Hippocampal formation (tissue), 2 donors: ENCODE measurements around the gene KCNH1.

Experiments
- DNase-seq, 2 donors: peaks; one replicate each; lab custom pipeline; 2025; lab: John Stamatoyannopoulos, UW

Gene KCNH1

DNA sequence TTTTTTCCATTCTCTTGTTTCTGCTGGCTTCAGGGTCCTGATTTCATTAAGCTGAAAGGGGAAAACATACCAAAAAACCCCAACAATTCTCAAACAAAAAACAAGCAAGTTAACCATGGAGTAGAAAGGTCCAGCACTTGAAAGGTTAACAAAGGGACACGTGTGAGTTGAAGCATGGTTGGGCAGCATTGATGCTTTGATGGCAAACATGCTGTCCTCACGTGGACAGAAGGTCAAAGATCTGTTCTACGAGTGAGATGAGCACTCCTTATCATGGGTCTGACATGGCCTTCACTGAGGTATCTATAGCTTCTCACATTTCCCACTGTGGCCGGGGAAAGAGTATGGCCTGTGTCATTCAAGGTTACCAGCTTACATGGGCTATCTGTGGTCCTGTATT lies 410.3 kb downstream of the KCNH1 start:
- no peak for DNase-seq

DNA sequence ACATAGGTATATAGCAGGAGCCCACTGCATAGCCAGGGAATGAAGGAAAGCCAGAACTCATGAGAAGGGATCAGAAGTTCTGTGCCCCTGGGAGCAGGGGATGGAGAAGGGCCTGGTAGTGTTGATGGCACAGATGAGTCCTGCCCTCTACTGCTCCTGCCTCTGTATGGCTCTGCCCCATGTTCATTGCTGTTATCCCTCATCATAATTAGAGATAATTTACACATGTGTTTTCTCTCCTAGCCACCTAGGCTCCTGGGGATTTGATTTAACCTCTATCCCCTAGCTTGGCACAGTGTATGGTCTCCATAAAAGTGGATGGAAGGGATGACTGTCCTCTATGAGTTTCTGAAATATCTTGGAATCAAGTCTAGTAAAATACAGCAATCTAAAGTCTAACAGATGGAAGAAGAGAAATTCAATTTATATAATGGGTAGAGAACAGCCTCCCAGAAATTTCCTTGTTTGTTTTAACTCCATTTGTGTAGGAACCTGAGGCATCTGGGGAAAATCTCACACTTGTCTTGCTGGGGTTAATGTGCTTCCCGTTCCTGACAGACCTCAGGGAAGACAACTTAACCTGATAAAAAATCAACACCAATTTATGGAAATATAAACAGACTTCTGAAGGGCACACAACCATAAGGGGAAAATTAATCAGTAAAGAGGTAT lies 411.4 kb downstream of the KCNH1 start:
- no peak for DNase-seq

DNA sequence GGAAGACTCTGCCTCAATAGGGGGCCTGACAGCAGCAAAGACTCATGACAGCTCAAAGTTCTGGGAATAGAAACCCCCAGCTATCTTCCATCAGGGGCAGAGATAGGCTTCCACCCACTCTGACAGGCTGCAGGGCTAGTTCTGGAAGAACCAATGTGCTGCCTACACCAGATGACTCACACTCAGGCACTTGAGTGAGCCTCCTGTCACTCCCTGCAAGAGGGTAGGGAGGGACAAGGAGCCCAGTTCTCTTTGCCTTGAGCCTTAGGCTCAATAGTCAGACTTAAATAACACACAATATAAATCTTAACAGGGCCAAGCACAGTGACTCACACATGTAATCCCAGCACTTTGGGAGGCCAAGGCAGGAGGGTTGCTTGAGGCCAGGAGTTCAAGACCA lies 418.9 kb downstream of the KCNH1 start:
- no peak for DNase-seq

DNA sequence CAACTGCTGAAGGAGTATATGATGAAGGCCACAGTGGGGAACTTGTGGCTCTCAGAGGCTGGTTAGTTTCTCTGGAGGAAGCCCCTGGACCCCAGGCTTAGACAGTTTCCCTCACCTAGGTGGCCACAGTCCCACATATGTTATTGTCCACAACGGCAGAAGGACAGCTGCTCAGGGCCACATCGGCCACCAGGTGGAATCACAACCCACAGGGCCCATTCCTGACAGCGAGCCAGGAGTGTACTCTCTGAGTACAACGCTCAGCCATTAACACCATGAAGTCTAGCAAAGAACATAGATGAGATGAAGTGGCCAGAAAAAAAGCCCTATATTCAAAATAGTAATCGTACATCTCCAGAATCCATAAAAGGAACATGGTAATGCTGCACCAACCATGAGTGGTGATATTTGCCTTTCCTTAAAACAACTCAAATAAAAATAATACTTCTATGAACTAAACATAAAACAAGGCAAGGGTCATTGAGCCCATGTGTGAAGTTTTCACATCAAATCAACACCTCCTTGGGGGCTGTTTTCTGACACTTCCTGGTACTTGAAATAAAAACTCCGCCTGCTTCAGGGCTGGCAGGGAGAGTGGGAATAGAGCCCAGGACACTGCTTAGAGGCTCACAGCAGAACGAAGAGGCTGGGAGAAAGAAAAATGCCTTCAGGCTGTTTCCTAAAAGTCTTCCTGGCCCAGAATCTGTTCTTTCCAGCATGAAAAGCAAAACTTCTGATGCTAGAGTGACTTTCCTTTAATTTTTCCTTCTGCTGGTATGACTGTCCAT lies 421.9 kb downstream of the KCNH1 start:
- DNase-seq = no peak

DNA sequence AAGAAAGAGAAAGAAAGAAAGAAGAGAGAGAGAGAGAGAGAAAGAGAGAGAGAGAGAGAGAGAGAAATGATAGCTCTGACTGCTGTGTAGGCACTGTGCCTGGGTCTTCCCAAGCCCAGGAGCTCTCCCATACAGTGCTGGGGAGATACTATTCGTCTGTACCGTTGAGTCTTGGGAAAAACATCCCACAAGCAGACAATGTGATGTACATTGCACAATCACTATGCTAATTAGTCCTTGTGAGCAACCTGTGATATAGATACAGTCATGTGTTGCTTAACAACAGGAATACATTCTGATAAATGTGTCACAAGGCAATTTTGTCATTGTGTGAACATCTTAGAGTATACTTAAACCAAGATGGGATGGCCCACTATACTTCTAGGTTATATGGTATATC lies 424.2 kb downstream of the KCNH1 start:
- no peak for DNase-seq

DNA sequence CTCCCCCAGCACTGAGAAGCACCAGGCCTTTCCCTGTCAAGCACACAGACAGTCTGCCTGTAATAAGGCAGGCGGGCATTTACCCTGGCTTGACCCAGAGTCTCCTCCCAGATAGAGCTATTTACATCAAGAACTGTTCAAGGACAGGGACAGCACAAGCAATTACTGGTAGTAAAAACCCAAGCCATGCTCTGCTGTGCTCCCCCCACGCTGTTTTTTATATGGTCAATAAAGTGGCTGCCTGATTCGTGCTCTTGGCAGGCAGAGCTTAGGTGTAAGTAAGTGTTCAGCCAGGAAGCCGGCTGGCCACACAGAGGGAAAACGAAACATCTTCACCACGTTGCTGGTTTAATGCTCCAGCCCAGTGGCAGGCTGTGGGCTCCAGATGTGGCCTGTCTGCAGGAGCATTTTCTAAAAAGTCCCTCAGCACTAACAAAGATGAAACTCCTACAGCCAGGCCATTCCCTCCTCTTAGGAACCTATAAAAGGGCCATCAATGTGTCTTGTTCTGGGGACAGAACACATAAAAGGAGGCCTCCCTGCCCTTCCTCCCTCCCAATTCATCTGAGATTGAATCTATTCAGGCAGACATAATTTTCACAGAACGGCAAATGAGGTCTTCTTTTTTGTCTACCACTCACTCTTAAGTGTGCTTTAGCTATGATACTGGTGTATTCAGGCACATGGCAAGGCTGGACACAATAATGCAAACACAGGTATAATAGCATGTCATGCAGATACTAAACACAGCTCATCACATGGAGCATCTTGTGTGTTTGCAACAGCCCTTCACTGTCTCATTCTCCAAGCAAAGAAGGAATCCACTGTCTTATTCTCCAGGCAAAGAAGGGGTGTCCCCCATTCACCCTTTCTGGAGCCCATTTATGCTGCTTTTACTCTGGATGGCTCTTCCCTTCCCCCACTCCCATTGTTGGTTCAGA lies 426.4 kb downstream of the KCNH1 start:
- no peak for DNase-seq

DNA sequence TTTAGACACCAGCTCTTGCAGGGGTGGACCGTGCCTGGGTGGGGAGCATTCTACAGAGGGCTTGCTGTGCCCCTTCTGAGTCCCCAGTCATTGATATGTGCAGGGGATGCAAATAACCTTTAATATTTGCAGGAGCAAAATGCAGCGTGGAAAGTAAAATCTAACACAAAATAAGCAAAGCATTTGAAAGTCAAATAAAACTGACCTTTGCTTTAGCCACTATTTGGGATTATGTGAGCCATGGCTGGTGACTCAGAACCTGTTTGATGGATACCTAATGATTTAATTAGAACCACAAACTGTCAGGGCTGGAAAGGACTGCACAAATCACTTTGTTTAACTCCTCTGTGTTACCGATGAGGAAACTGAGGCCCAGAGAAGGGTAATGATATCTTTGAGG lies 427.7 kb downstream of the KCNH1 start:
- DNase-seq = no peak

DNA sequence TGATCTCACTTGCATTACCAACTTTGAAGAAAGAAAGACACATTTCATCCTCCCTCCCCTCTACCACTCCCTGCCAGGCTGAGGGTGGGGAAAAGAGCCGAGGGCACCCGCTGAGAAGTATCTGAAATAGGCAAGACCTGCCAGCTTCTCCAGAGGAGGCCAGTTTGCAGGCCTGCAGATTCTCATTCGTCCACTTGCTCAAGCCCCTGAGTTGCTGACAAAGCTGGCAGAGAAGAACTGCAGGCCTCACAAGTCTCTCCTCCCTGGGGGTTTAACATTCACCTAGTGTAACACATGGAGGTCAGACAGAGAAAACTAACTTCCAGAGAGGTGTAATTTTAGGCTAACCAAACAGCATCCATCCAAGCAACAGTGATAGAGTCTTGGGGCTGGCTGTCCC lies 428.9 kb downstream of the KCNH1 start:
- no peak for DNase-seq

DNA sequence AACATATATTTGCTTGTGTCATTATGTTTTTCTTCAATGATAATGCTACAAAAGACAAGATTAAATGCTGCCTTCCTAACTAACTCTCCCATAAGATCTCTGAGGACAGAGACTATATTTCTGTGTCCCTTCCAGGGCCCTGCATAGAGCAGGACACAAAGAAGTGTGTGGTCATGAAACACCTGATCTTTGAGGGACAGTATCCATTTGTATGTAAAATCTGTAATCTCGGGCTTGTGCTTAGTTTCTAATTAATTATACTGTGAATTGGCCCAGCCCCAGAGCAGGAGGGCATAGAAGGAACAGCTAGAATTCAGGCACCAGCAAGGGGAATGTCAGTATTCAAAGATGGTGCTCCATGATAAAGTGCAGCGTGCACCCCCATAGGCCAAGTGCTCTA lies 430.4 kb downstream of the KCNH1 start:
- DNase-seq = no peak

DNA sequence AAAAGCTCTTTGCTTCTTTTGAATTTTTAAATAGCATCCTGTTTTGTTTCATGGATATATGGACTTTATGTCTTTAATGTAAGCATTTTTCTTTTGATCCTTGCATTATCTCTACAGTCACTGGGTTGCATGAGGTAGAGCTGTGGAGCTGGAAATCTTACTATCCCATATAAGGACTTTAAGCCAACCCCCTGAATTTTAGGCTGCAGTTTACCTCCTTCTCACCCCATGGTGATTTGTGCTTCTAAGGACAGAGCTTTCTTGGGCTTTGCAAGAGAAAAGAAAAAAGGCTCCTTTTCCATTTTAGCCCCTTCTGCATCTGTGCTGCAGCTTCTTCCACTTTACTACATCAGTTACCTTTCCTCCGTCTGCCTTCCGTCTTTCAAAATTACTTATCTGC lies 431.4 kb downstream of the KCNH1 start:
- no peak for DNase-seq

DNA sequence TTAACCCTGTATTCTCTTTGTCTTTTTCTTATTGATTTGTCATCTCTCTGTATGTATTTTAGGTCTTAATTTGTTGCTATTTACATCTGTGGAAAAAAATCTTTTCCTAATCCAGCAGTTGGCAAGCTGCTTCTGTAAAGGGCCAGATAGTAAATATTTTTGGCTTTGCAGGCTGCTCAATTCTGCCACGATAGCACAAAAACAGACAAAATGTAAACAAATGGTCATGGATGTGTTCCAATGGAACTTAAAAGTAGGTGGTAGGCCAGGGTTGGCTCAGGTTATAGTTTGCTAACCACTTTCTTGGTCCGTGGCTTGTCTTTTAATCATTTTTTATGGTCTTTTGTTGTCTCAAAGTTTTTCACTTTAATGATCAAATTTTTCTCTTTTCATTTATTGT lies 433.4 kb downstream of the KCNH1 start:
- no peak for DNase-seq

DNA sequence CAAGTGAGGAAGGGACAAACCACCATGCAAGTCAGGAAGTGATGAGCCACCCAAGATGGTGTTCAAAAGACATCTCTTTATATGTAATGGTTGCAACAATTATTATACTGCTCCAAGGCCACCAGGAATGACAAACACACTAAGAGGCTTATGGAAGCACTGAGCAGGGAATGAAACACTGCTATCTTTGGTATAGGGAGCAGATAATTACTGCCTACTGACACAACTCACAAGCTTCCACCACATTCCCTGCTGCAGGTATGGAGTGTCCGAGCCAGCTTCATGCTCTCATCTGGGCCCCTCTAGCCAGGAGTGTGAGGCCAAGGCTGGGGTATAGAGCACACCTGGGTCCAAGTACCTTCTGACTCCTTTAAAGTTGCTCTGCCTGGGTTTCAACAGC lies 433.9 kb downstream of the KCNH1 start:
- DNase-seq = no peak

DNA sequence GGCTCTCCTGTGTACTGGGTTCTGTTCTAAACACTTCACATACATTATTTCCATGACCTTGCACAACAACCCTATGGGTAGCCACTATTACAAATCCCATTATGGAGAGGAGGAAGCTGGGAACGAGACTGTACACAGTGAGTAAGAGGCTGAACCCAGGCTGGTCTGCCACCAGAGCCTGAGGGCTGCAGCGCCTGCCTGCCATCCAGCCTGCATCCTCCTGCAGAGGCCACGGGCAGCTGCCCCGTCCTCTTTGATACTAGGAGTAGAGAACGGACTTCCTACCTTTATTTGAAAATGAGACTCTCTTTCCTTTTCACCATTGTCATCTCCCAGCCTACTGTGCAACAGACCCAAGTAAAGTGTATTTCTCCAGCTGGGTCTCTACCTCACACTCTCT lies 435.3 kb downstream of the KCNH1 start:
- DNase-seq = no peak

DNA sequence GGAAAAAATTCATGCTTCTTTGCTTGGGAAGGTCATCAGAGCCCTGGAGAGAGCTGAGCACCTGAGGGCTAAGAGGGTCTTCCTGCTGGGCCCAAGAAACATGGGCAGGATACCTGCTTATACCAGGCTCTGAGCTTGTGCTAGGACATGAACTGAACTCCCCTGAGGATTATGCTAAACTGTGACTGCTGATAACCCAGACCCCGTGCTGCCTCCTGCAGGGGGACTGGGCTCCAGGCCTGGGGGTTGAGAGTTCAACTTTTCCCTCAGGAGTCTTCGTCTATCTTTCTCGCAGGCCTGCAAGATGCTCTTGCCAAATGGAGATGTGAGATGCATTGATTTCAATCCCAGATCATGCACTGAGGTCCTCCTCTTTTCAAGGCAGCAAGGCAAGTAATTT lies 436.8 kb downstream of the KCNH1 start:
- no peak for DNase-seq

DNA sequence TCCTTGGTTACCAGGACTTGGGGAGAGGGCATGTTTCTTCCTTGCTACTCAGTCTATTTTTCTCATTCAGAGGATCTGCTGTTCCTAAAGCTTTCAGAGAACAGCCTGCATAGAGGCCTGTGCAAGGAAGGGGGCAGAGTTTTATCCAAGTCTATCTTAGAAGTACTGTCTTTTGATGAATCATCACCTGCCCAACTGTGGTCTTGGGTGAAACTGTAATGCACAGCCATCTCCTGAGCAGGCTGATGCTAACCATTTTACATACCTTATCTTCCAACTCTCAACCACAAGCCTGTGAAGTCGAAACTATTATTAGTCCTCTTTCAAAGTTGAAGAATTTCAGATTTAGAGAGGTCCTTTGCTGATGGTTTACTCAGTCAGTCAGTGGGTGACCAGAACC lies 437.2 kb downstream of the KCNH1 start:
- no peak for DNase-seq

DNA sequence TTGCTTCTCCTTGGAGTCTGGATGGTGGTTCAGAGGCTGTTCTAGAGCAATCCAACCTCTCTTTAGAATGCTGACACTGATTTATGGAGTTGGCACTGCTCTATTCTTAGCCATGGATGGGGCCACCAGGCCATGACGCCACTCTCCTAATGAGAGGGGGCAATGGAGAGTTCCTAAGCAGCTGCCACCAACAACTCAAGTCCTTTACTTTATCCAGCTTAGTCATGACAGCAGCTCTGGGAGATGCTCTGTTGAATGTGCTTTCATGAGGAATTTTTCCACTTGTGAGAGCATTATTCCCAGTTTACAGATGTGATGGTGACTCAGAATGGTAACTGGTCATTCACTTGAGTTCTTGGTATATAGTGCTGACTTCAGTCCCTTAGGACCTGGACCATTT lies 438.9 kb downstream of the KCNH1 start:
- no peak for DNase-seq

DNA sequence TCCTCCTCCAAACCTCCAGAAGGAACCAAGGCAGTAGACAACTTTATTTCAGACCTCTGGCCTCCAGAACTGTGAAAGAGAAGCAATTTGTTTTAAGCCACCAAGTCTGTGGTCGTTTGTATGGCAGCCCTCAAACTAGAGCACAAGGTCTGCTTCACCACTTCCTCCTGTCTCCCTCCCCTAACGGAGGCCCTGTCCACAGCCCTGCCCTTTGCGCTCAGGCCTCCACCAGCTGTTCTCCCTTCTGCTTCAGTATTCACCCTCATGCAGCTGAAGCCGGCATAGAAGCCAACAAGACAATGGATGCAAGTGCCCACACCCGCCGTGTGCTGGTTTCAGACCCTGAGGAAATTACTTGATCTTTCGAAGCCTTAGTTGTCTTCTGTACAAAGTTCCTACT lies 441.2 kb downstream of the KCNH1 start:
- peak; percentile 8 to 32 for DNase-seq

DNA sequence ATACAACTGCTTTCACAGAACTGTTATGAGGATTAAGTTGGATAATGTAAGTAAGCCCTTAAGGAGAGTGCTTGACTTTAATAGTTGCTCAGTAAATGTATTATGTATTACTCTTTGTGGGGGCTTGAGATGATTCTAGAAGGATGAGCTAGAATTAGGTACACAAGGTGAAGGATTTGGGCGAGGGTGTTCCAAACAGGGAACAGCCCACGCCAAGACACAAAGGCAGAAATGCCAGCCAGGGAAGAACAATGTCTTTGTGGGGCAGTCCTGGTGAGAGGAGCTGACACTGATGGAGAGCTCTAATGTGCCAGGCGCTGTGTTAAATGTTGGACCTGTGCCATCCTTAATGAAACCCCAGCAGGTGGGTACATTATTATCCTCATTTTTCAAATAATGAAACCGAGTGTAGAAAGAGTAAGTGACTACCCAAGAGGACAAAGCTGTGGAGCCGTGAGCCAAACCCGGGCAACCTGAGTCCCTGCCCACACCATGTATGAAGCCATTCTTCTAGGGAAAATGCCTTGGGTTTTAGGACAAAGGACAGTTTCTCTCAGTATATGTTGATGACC lies 442.8 kb downstream of the KCNH1 start:
- DNase-seq = no peak

DNA sequence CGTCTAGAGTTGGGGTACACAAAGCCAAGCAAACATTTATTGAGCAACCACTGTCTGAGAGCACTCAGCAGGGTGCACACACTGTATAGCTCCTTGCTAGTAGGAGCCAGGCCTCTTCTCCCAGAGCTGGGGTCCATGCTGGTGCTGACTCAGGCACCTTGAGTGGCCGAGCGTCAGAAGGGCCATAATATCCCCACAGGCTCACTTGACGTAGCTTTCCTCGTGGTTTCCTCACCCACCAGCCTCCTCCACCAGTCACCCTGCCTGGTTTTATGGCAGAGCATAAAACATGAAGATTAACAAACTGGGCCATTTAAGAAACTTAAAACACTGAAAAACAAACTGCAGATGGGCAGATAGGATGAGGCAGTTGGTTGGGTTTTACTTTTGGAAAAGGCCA lies 443.7 kb downstream of the KCNH1 start:
- no peak for DNase-seq

DNA sequence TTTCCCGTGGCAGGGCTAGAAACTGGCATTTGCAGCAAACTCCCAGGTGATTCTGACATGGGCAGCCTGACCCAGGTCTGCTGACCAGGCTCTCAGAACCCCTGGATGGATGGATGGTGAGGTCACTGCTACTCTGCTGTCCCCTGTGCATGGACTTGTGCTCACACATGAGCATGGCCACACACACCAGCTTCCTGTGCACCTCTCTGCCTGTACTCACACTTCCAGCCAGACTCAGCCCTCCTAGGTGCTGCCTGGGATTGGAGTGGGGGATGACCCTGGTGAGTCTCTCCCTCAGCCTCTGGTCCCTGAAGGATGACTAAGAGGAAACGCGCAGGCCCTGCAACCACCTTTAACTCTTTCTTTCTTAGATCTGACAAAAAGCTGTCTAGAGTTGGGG lies 444.1 kb downstream of the KCNH1 start:
- DNase-seq = no peak

DNA sequence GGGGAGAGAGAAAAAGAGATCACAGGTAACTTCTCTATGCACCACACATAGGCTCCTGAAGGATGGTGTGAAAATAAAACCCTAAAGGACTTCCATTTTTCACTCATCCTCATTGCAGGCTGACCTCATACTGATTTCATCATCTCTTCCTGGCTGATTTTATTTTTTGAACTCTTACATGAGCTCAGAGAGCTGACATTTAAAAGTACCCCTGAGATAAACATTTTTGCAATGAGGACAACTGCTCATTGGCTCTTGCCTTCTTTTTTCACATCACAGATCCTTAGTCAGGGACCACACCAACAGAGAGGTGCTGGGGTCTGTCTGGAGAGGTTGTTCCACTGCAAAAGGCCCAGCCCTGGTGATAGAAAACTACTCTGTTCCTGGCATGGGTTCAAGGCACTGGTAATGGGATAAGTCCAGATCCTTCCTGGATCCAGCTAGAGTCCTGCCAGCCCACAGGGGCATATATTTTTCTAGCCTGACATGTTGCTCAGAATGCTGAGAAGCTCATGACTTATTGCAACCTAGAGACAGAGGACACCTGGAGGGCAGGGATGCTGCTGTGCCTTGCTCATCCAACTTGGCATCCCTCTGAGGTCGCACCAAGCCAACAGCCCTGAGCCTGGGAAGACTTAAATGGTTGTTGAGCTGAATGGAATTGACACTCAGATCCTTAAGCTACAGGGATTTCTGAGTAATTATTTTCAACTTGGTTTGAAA lies 445.3 kb downstream of the KCNH1 start:
- no peak for DNase-seq
